NB4 (cell line): Measurements from ENCODE around the gene FOXA1.

Source experiments
- CTCF ChIP-seq: IDR thresholded peaks from one replicate; pipeline ENCODE4 v1.5.1; 2012; ENCODE audit warnings: low read depth, low read length
- POLR2A ChIP-seq: IDR thresholded peaks from 2 replicates; pipeline ENCODE4 v1.6.1; 2011; ENCODE audit warnings: mild to moderate bottlenecking; ENCODE audit not compliant: insufficient read length; ENCODE audit errors: extremely low read depth

GRCh38 chr14:37643701-37644100 lies 48.7 kb upstream of the FOXA1 start:
- TF ChIP-seq CTCF (no peak), POLR2A (no peak)
